ENCODE measurements around the gene FAM193A. TPM values are rescaled to one million over a fixed set of nuclear protein-coding genes. Genes with fewer than 3 reads are reported as not detected.

FAM193A gene
- total and polyA plus RNA-seq, 2 experiments from 2014 or later, result 12.0 to 22.9 TPM

DNA sequence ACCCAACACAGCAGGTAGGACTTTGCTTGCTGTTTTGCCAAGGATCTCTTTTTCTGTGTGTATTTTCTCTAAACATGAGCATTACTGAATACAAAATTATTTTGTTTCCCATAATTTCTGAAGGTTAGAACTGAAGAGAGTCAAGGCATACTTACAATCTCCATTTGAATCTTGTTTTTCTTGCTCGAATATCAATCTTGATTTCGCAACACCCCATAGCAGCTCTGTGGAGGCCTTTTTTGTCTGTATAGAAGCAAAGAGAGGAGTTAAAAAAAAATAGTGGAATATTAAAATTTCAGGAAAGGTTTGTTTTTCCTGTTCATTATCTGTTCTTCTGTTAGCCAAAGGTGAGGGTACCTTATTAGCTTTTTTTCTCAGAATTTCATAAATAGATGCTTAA lies 126.8 kb downstream of the FAM193A start:
- Histone ChIP-seq H3K79me2 (replicated peaks; ENCODE audit: insufficient read depth) (peaks cover 12% of the 10 kb centered on the region; the same call in 1 of the 2 replicates), H2AFZ (no peak overlapping the region), H3K36me3 (ENCODE audit: insufficient read depth) (peaks cover 24% of the 10 kb centered on the region), H3K4me1 (ENCODE audit: insufficient read depth) (no peaks in the 10 kb centered on the region), H4K20me1 (replicated peaks; ENCODE audit: insufficient read depth) (peaks cover 7% of the 10 kb centered on the region), H3K27me3 (ENCODE audit: insufficient read depth) (no peaks in the 10 kb centered on the region), H3F3A (replicated peaks; ENCODE audit: low read depth) (no peaks in the 10 kb centered on the region), H3K9me2 (ENCODE audit: insufficient read depth) (no peaks in the 10 kb centered on the region), H3K27ac (ENCODE audit: low read depth) (no peak overlapping the region), H3K4me3 (no peak overlapping the region), H3K4me2 (no peak overlapping the region)
- H3K4me3 Mint-ChIP-seq, result no peak overlapping the region
- DNase-seq (ENCODE audit: low spot score) (no peak), ATAC-seq (no peak)
- no peaks in the 10 kb centered on the region for H3K9me3 Mint-ChIP-seq
- H3K4me1 Mint-ChIP-seq, result no peaks in the 10 kb centered on the region
- H3K36me3 Mint-ChIP-seq (ENCODE audit: low read depth), result peaks cover 49% of the 10 kb centered on the region
- TF ChIP-seq ZNF331 (CRISPR knock-in tag; IDR thresholded peaks at IDR 0.05; ENCODE audit: low read depth), result no peak
- no peak for TF ChIP-seq EZH2phosphoT487 (IDR thresholded peaks at IDR 0.05; ENCODE audit: unreplicated experiment)
- no peak for TF ChIP-seq POLR2AphosphoS5 (IDR thresholded peaks at IDR 0.05; ENCODE audit: low read depth)
- no peak for TF ChIP-seq CREB1 (CRISPR knock-in tag; IDR thresholded peaks at IDR 0.05; ENCODE audit: low read depth)
- no peak for TF ChIP-seq NANOG (IDR thresholded peaks at IDR 0.05; ENCODE audit: borderline replicate concordance)
- TF ChIP-seq, protein P1, sequence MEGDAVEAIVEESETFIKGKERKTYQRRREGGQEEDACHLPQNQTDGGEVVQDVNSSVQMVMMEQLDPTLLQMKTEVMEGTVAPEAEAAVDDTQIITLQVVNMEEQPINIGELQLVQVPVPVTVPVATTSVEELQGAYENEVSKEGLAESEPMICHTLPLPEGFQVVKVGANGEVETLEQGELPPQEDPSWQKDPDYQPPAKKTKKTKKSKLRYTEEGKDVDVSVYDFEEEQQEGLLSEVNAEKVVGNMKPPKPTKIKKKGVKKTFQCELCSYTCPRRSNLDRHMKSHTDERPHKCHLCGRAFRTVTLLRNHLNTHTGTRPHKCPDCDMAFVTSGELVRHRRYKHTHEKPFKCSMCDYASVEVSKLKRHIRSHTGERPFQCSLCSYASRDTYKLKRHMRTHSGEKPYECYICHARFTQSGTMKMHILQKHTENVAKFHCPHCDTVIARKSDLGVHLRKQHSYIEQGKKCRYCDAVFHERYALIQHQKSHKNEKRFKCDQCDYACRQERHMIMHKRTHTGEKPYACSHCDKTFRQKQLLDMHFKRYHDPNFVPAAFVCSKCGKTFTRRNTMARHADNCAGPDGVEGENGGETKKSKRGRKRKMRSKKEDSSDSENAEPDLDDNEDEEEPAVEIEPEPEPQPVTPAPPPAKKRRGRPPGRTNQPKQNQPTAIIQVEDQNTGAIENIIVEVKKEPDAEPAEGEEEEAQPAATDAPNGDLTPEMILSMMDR (conservative IDR thresholded peaks at IDR 0.05; ENCODE audit: low read depth in 2 of 2), result no peak
- no peak for TF ChIP-seq ZNF114 (CRISPR knock-in tag; IDR thresholded peaks at IDR 0.05)
- TF ChIP-seq JUNB (IDR thresholded peaks at IDR 0.05; ENCODE audit: unreplicated experiment), result no peak
- TF ChIP-seq EZH2 (IDR thresholded peaks at IDR 0.05; ENCODE audit: low read depth, unreplicated experiment), result no peak
- TF ChIP-seq, protein P2, sequence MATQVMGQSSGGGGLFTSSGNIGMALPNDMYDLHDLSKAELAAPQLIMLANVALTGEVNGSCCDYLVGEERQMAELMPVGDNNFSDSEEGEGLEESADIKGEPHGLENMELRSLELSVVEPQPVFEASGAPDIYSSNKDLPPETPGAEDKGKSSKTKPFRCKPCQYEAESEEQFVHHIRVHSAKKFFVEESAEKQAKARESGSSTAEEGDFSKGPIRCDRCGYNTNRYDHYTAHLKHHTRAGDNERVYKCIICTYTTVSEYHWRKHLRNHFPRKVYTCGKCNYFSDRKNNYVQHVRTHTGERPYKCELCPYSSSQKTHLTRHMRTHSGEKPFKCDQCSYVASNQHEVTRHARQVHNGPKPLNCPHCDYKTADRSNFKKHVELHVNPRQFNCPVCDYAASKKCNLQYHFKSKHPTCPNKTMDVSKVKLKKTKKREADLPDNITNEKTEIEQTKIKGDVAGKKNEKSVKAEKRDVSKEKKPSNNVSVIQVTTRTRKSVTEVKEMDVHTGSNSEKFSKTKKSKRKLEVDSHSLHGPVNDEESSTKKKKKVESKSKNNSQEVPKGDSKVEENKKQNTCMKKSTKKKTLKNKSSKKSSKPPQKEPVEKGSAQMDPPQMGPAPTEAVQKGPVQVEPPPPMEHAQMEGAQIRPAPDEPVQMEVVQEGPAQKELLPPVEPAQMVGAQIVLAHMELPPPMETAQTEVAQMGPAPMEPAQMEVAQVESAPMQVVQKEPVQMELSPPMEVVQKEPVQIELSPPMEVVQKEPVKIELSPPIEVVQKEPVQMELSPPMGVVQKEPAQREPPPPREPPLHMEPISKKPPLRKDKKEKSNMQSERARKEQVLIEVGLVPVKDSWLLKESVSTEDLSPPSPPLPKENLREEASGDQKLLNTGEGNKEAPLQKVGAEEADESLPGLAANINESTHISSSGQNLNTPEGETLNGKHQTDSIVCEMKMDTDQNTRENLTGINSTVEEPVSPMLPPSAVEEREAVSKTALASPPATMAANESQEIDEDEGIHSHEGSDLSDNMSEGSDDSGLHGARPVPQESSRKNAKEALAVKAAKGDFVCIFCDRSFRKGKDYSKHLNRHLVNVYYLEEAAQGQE (IDR thresholded peaks at IDR 0.05; ENCODE audit: unreplicated experiment), result no peak
- H3K27ac Mint-ChIP-seq, result no peak overlapping the region
- H3K27me3 Mint-ChIP-seq (ENCODE audit: insufficient read depth, low read depth, poor library complexity), result peaks cover 4% of the 10 kb centered on the region

DNA sequence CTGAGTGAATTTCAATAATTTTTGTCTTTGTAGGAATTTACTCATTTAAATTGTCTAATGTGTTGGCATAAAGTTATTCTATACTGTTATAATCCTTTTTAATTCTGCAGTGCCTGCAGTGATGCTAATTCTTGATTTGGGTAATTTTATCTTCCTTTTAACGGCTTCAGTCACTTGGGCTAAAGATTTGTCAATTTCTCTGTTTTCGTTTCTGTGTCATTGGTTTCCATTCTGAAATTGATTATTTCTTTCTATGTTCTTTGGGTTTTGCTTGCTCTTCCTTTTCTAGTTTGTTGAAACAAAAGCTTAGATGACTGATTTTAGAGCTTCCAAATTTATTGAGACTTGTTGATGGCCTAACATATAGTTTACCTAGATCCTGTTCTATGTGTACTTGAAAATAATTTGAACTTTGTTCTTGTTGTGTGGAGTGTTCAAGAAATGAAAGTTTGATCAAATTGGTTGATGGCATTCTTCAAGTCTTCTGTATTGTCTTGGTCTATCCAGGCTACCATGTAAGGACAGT lies 130.3 kb downstream of the FAM193A start:
- ATAC-seq, result no peak
- H3K36me3 ChIP-seq (ENCODE audit: insufficient read depth), result peaks cover 14% of the 10 kb centered on the region; the same call in 1 of the 2 replicates
- no peak for TF ChIP-seq STAT1 (IDR thresholded peaks at IDR 0.05; ENCODE audit: unreplicated experiment)
- TF ChIP-seq CREB1 (CRISPR knock-in tag; IDR thresholded peaks at IDR 0.05; ENCODE audit: low read depth), result no peak

More for the DNA sequence above, 130.3 kb downstream of the FAM193A start:
- H3F3A ChIP-seq (replicated peaks; ENCODE audit: low read depth), result no peaks in the 10 kb centered on the region
- H3K9me3 Mint-ChIP-seq, result no peaks in the 10 kb centered on the region
- H3K36me3 Mint-ChIP-seq (ENCODE audit: low read depth), result peaks cover 33% of the 10 kb centered on the region
- H3K4me3 Mint-ChIP-seq, result no peak overlapping the region
- no peaks in the 10 kb centered on the region; the same call in 1 of the 3 replicates for H3K4me1 Mint-ChIP-seq
- H3K4me3 ChIP-seq, result no peak overlapping the region
- no peak overlapping the region for H2AFZ ChIP-seq
- no peak overlapping the region for H3K4me2 ChIP-seq
- H4K20me1 ChIP-seq (replicated peaks; ENCODE audit: insufficient read depth), result peaks cover 4% of the 10 kb centered on the region; the same call in 1 of the 2 replicates
- H3K4me1 ChIP-seq (ENCODE audit: insufficient read depth), result no peaks in the 10 kb centered on the region
- H3K27me3 Mint-ChIP-seq (ENCODE audit: insufficient read depth, low read depth, poor library complexity), result no peaks in the 10 kb centered on the region
- H3K27me3 ChIP-seq (ENCODE audit: insufficient read depth), result no peaks in the 10 kb centered on the region
- no peaks in the 10 kb centered on the region for H3K9me2 ChIP-seq (ENCODE audit: insufficient read depth)
- no peak overlapping the region for H3K27ac ChIP-seq (ENCODE audit: low read depth)
- H3K79me2 ChIP-seq (replicated peaks; ENCODE audit: insufficient read depth), result peaks cover 12% of the 10 kb centered on the region; the same call in 1 of the 2 replicates
- H3K27ac Mint-ChIP-seq, result no peak overlapping the region
- DNase-seq (ENCODE audit: low spot score), result no peak
